HL-60 (cell line): Measurements from ENCODE around the gene MAU2.

ENCODE experiments used
- DNase-seq, 2 experiments: peaks; one replicate each; pipeline ENCODE4 v3.0.0-alpha.2; 2010 to 2020; ENCODE audit warnings: low read depth in 1 of 2, low spot score in 1 of 2
- H3K27ac ChIP-seq: fragments of 250-450 bp; sonication (Bioruptor Pico); replicated peaks from 2 replicates; pipeline ENCODE4 v1.5.1; 2020; ENCODE audit warnings: mild to moderate bottlenecking, moderate library complexity
- H3K27me3 ChIP-seq: fragments of 250-450 bp; sonication (Bioruptor Pico); 2 replicates; pipeline ENCODE4 v1.5.1; 2021; ENCODE audit warnings: mild to moderate bottlenecking, moderate library complexity; ENCODE audit not compliant: insufficient read depth, poor library complexity, severe bottlenecking
- H3K4me3 ChIP-seq: replicated peaks from 2 replicates; pipeline ENCODE4 v1.5.1; 2011; ENCODE audit warnings: mild to moderate bottlenecking, control low read depth, low read length; ENCODE audit not compliant: insufficient read depth
- GABPA ChIP-seq: IDR thresholded peaks from 2 replicates; pipeline ENCODE4 v1.6.1; 2012; ENCODE audit warnings: low read depth
- POLR2AphosphoS5 ChIP-seq: IDR thresholded peaks from 2 replicates; pipeline ENCODE4 v1.6.1; 2012; ENCODE audit warnings: low read depth
- SPI1 ChIP-seq: IDR thresholded peaks from 2 replicates; pipeline ENCODE4 v1.6.1; 2012; ENCODE audit warnings: low read depth, mild to moderate bottlenecking, borderline replicate concordance
- TF ChIP-seq, protein P1 (sequence below): IDR thresholded peaks from 2 replicates; pipeline ENCODE4 v1.6.1; 2012; ENCODE audit warnings: low read depth; ENCODE audit not compliant: insufficient replicate concordance
- TF ChIP-seq, protein P2 (sequence below): IDR thresholded peaks from one replicate; pipeline ENCODE4 v1.5.1; 2011; ENCODE audit warnings: low read length, control low read depth, inconsistent platforms; ENCODE audit not compliant: insufficient read depth

Gene MAU2

DNA sequence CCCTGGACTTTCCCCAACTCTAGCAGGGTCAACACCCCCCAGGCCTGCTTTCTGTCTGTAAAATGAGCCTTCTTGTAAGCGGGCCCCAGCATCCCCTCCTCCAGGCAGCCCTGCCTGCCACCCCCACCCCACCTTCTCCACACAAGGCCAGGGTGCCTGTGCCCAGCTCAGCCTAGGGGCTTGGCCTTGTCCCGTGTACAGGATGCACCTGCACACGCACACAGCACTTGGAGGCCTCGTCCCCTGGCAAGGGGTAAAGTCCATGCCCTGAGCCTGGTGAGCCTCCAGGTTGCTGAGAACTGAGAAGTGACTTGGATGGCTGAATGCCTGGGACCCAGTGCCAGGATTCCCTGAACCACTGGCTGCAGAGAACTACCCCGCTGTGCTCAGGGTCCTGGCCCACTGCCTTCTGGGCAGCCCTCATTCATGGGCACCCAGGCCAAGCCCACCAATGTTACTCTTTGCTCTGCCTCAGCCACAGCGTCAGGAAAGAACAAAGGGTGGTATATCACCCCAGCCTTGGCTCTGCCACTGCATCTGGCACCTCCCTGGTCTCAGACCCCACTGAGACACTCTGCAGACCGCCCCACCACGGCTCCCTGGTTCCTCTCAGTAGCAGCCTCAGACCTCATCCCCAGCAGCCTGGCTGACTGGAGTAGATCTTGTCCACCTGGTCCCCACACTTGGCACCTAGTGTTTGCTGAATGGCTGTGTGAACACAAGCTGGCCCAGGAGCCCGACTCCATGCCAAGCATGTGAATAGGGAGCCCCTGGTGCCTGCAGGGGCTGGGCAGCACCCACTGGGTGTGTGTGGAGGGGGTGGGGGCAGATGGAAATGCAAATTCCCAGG lies 45.7 kb upstream of the MAU2 start:
- TF ChIP-seq, protein P1, sequence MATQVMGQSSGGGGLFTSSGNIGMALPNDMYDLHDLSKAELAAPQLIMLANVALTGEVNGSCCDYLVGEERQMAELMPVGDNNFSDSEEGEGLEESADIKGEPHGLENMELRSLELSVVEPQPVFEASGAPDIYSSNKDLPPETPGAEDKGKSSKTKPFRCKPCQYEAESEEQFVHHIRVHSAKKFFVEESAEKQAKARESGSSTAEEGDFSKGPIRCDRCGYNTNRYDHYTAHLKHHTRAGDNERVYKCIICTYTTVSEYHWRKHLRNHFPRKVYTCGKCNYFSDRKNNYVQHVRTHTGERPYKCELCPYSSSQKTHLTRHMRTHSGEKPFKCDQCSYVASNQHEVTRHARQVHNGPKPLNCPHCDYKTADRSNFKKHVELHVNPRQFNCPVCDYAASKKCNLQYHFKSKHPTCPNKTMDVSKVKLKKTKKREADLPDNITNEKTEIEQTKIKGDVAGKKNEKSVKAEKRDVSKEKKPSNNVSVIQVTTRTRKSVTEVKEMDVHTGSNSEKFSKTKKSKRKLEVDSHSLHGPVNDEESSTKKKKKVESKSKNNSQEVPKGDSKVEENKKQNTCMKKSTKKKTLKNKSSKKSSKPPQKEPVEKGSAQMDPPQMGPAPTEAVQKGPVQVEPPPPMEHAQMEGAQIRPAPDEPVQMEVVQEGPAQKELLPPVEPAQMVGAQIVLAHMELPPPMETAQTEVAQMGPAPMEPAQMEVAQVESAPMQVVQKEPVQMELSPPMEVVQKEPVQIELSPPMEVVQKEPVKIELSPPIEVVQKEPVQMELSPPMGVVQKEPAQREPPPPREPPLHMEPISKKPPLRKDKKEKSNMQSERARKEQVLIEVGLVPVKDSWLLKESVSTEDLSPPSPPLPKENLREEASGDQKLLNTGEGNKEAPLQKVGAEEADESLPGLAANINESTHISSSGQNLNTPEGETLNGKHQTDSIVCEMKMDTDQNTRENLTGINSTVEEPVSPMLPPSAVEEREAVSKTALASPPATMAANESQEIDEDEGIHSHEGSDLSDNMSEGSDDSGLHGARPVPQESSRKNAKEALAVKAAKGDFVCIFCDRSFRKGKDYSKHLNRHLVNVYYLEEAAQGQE = no peak
- TF ChIP-seq, protein P2, sequence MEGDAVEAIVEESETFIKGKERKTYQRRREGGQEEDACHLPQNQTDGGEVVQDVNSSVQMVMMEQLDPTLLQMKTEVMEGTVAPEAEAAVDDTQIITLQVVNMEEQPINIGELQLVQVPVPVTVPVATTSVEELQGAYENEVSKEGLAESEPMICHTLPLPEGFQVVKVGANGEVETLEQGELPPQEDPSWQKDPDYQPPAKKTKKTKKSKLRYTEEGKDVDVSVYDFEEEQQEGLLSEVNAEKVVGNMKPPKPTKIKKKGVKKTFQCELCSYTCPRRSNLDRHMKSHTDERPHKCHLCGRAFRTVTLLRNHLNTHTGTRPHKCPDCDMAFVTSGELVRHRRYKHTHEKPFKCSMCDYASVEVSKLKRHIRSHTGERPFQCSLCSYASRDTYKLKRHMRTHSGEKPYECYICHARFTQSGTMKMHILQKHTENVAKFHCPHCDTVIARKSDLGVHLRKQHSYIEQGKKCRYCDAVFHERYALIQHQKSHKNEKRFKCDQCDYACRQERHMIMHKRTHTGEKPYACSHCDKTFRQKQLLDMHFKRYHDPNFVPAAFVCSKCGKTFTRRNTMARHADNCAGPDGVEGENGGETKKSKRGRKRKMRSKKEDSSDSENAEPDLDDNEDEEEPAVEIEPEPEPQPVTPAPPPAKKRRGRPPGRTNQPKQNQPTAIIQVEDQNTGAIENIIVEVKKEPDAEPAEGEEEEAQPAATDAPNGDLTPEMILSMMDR = no peak
- no peak for TF ChIP-seq POLR2AphosphoS5
- no peak for TF ChIP-seq GABPA
- no peak for TF ChIP-seq SPI1
- DNase-seq = no peak
- Histone ChIP-seq H3K4me3 (no peak overlapping the region), H3K27ac (no peak overlapping the region), H3K27me3 (no peaks in the 10 kb centered on the region)

DNA sequence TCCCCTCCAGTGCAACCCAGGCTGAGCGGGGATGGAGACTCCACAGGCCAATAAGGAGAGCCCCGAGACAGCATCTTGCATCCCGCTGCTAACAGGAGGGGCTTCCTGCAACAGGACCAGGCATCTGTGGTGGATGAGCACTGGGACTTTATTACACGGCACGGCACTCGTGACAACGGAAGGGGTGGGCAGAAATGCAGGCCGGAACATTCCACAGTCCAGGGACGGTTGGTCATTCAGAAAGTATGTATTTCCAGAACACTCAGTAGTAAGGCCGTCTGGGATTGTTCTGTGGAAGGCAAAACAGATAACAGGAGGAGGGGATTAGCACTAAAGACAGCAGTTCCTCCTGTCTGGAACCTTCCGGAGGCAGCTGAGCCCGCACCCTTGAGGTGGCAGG lies 44.2 kb upstream of the MAU2 start:
- H3K4me3 ChIP-seq = no peak overlapping the region
- TF ChIP-seq SPI1 = no peak
- TF ChIP-seq POLR2AphosphoS5 = no peak
- TF ChIP-seq, protein P1 = no peak
- TF ChIP-seq, protein P2 = no peak
- no peak for TF ChIP-seq GABPA
- no peak for DNase-seq
- H3K27ac ChIP-seq = no peak overlapping the region
- H3K27me3 ChIP-seq = no peaks in the 10 kb centered on the region

DNA sequence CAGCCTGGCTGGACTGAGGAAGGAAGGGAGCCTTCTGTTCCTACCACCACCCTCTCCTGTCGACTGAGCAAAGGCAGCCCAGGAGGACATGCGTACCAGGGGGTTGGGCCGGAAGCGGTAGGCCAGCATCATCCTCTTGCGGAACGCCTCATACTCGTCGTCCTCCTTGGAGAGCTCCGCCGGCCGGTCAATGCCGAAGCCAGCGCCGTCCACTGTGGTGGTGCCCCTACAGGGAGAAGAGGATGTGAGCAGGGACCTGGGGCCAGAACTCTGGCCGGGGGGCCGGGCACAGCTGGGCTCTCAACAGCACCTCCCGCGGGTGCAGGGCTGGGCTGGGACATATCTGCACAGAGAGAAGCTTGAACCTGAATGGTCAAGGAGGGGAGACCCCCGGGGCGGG lies 43.8 kb upstream of the MAU2 start:
- Histone ChIP-seq H3K27ac (no peak overlapping the region), H3K27me3 (no peaks in the 10 kb centered on the region), H3K4me3 (no peak overlapping the region)
- DNase-seq = no peak
- no peak for TF ChIP-seq POLR2AphosphoS5
- no peak for TF ChIP-seq GABPA
- no peak for TF ChIP-seq SPI1
- TF ChIP-seq, protein P1 = no peak
